PC-9 (cell line): ENCODE data around the gene CLDN11. TPM values are rescaled to one million over a fixed set of nuclear protein-coding genes. Genes with fewer than 3 reads are reported as not detected.

Experiments used
- BruUV-seq: library from RNA; stranded (reverse); fragments of 400-500 nt; replicated peaks from 2 replicates; lab custom pipeline; 2021; lab: Mats Ljungman, UMichigan
- CTCF ChIA-PET: fragments of 300-600 bp; sonication (Branson Sonifier 250); formaldehyde crosslinking; loops from one replicate; lab custom pipeline; 2022; ENCODE audit warnings: antibody characterized with exemption; lab: Charles Lee
- POLR2A ChIA-PET: fragments of 300-600 bp; sonication (Branson Sonifier 250); formaldehyde crosslinking; loops from one replicate; lab custom pipeline; 2022; ENCODE audit warnings: antibody characterized with exemption; ENCODE audit not compliant: unreplicated experiment; lab: Charles Lee
- DNase-seq, 2 experiments: peaks; one replicate each; pipeline versions ENCODE4 v3.0.0 to v3.0.0-alpha.2; 2015 to 2022; ENCODE audit warnings: mixed read lengths in 1 of 2
- H2AFZ ChIP-seq: fragments of 200-600 bp; sonication (generic); 2 replicates; pipeline ENCODE4 v1.8.1; 2017; ENCODE audit warnings: antibody characterized with exemption
- H3F3A ChIP-seq: fragments of 200-600 bp; sonication (generic); 2 replicates; pipeline ENCODE4 v1.8.1; 2017; ENCODE audit warnings: antibody characterized with exemption, mild to moderate bottlenecking, low read depth; ENCODE audit not compliant: insufficient read depth
- H3K27ac ChIP-seq: fragments of 200-600 bp; sonication (generic); 2 replicates; pipeline ENCODE4 v1.6.1; 2016; ENCODE audit warnings: mixed run types
- H3K27me3 ChIP-seq: fragments of 200-600 bp; sonication (generic); 2 replicates; pipeline ENCODE4 v1.6.1; 2016; ENCODE audit warnings: low read depth, mixed run types; ENCODE audit not compliant: insufficient read depth
- H3K36me3 ChIP-seq: fragments of 200-600 bp; sonication (generic); 2 replicates; pipeline ENCODE4 v1.6.1; 2016; ENCODE audit warnings: low read depth, mixed run types
- H3K4me1 ChIP-seq: fragments of 200-600 bp; sonication (generic); replicated peaks from 2 replicates; pipeline ENCODE4 v1.6.1; 2016; ENCODE audit warnings: mixed run types; ENCODE audit not compliant: insufficient read depth
- H3K4me2 ChIP-seq: fragments of 200-600 bp; sonication (generic); 2 replicates; pipeline ENCODE4 v1.6.1; 2017; ENCODE audit warnings: mixed run types
- H3K4me3 ChIP-seq: fragments of 200-600 bp; sonication (generic); 2 replicates; pipeline ENCODE4 v1.6.1; 2016; ENCODE audit warnings: mixed run types
- H3K79me2 ChIP-seq: fragments of 200-600 bp; sonication (generic); 2 replicates; pipeline ENCODE4 v1.6.1; 2017; ENCODE audit warnings: low read depth, mixed run types
- H3K9me2 ChIP-seq: fragments of 200-600 bp; sonication (generic); 2 replicates; pipeline ENCODE4 v1.8.1; 2017; ENCODE audit warnings: mild to moderate bottlenecking; ENCODE audit not compliant: insufficient read depth
- H3K9me3 ChIP-seq: fragments of 200-600 bp; sonication (generic); 2 replicates; pipeline ENCODE4 v1.8.1; 2016; ENCODE audit warnings: low read depth; ENCODE audit not compliant: insufficient read depth
- H4K20me1 ChIP-seq: fragments of 200-600 bp; sonication (generic); 2 replicates; pipeline ENCODE4 v1.8.1; 2017; ENCODE audit not compliant: insufficient read depth
- EZH2 ChIP-seq: fragments of 200-600 bp; sonication (generic); IDR thresholded peaks from 2 replicates; pipeline ENCODE4 v1.8.0; 2017; ENCODE audit warnings: antibody characterized with exemption, low read depth
- intact Hi-C: fragments of 100-400 bp; cut with micrococcal nuclease; formaldehyde crosslinking; loops from one replicate; pipeline ENCODE4 v1.10.0; 2022; ENCODE audit not compliant: unreplicated experiment
- total RNA-seq: library from RNA; stranded (reverse); gene quantifications from 2 replicates; pipeline ENCODE4 v1.2.3, GENCODE V29; 2021
- TF ChIP-seq, protein P1 (sequence below): fragments of 200-600 bp; sonication (generic); conservative IDR thresholded peaks from 2 replicates; pipeline ENCODE4 v1.6.1; 2017; ENCODE audit warnings: mixed run types, antibody characterized with exemption, mild to moderate bottlenecking, moderate library complexity

CLDN11 gene
- total RNA-seq, 1 experiment from 2014 or later, result 1.4 TPM

GRCh38 chr3:170443457-170443856, 24.8 kb downstream of the CLDN11 start:
- H3K9me3 ChIP-seq, result no peaks in the 10 kb centered on the region
- ChIA-PET POLR2A (no interaction called here), CTCF (no interaction called here)
- H3K4me3 ChIP-seq, result no peak overlapping the region
- H3K9me2 ChIP-seq, result no peaks in the 10 kb centered on the region; the same call in 1 of the 2 replicates
- no peaks in the 10 kb centered on the region for H3K79me2 ChIP-seq
- DNase-seq, result no peak
- no peak overlapping the region for H3K27ac ChIP-seq
- no peaks in the 10 kb centered on the region for H3F3A ChIP-seq
- H2AFZ ChIP-seq, result no peak overlapping the region
- H4K20me1 ChIP-seq, result no peaks in the 10 kb centered on the region
- no peak overlapping the region for H3K4me2 ChIP-seq
- no peaks in the 10 kb centered on the region for H3K36me3 ChIP-seq
- intact Hi-C loops, result no loop called here
- no peak for TF ChIP-seq EZH2
- TF ChIP-seq, protein P1, sequence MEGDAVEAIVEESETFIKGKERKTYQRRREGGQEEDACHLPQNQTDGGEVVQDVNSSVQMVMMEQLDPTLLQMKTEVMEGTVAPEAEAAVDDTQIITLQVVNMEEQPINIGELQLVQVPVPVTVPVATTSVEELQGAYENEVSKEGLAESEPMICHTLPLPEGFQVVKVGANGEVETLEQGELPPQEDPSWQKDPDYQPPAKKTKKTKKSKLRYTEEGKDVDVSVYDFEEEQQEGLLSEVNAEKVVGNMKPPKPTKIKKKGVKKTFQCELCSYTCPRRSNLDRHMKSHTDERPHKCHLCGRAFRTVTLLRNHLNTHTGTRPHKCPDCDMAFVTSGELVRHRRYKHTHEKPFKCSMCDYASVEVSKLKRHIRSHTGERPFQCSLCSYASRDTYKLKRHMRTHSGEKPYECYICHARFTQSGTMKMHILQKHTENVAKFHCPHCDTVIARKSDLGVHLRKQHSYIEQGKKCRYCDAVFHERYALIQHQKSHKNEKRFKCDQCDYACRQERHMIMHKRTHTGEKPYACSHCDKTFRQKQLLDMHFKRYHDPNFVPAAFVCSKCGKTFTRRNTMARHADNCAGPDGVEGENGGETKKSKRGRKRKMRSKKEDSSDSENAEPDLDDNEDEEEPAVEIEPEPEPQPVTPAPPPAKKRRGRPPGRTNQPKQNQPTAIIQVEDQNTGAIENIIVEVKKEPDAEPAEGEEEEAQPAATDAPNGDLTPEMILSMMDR, result no peak
- H3K4me1 ChIP-seq, result no peaks in the 10 kb centered on the region
- H3K27me3 ChIP-seq, result no peaks in the 10 kb centered on the region
- BruUV-seq, result no TSS peak

GRCh38 chr3:170448584-170448983, 29.9 kb downstream of the CLDN11 start:
- BruUV-seq, result no TSS peak
- CTCF ChIA-PET, result no interaction called here
- TF ChIP-seq, protein P1, result no peak
- TF ChIP-seq EZH2, result no peak
- Histone ChIP-seq H3K79me2 (no peaks in the 10 kb centered on the region), H3K9me2 (no peaks in the 10 kb centered on the region), H4K20me1 (no peaks in the 10 kb centered on the region), H3K27ac (no peak overlapping the region), H3K4me3 (no peak overlapping the region), H3F3A (no peaks in the 10 kb centered on the region), H3K4me2 (no peak overlapping the region), H3K9me3 (no peaks in the 10 kb centered on the region), H2AFZ (no peak overlapping the region), H3K4me1 (no peaks in the 10 kb centered on the region), H3K36me3 (no peaks in the 10 kb centered on the region), H3K27me3 (no peaks in the 10 kb centered on the region)
- DNase-seq, result no peak
- POLR2A ChIA-PET, result no interaction called here
- intact Hi-C loops, result no loop called here

DNA sequence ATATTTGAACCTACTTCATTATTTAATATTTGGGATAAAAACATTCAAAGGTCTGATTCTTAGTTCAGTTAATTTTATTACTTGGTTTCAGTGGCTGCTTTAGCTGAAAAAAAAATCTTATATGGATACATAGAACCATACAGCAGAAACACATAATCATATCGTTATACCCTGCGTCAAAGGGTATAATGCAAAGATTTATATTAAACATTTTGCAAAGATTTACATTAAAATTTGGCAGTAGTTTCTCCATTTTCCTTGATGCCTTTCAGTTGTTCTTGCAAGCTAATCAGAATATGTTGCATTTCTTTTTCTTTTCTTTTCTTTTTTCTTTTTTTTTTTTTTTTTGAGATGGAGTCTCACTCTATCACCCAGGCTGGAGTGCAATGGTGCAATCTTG, 31.4 kb downstream of the CLDN11 start:
- no peaks in the 10 kb centered on the region for H3K9me3 ChIP-seq
- BruUV-seq, result no TSS peak
- DNase-seq, result no peak
- H3K4me1 ChIP-seq, result no peaks in the 10 kb centered on the region
- CTCF ChIA-PET, result no interaction called here
- intact Hi-C loops, result no loop called here
- no peaks in the 10 kb centered on the region for H3F3A ChIP-seq
- H3K79me2 ChIP-seq, result no peaks in the 10 kb centered on the region
- H3K27ac ChIP-seq, result no peak overlapping the region
- no peak overlapping the region for H3K4me2 ChIP-seq
- H3K36me3 ChIP-seq, result no peaks in the 10 kb centered on the region
- H4K20me1 ChIP-seq, result no peaks in the 10 kb centered on the region
- H3K4me3 ChIP-seq, result no peak overlapping the region
- no peak overlapping the region for H2AFZ ChIP-seq
- POLR2A ChIA-PET, result interaction anchor here (0.7 kb wide), 1 partner anchor 296 kb away, joined by 4 read pairs; no protein-coding TSS in a partner anchor
- no peaks in the 10 kb centered on the region for H3K9me2 ChIP-seq
- no peaks in the 10 kb centered on the region for H3K27me3 ChIP-seq
- TF ChIP-seq, protein P1, result no peak
- TF ChIP-seq EZH2, result no peak
